GM12865 (cell line): ENCODE results near the gene HRH1.
A peak's percentile ranks its signal among the peaks of the same experiment; 100 is the strongest.

Source experiments
- DNase-seq: peaks from one replicate; pipeline ENCODE4 v3.0.0; 2010; ENCODE audit warnings: low read depth
- H3K4me3 ChIP-seq: 2 replicates; pipeline ENCODE4 v1.5.1; 2011; ENCODE audit warnings: mild to moderate bottlenecking, low read depth, low read length, control low read depth
- CTCF ChIP-seq: IDR thresholded peaks from 2 replicates; pipeline ENCODE4 v1.5.1; 2011; ENCODE audit warnings: low read length, control low read depth, low read depth, inconsistent platforms; ENCODE audit not compliant: insufficient read depth; ENCODE audit errors: missing control alignments

The HRH1 gene

GRCh38 chr3:11271986-11272904, 118.0 kb downstream of the HRH1 start, which contains the start of gene ATG7:
TSS of gene ATG7 (plus strand) at chr3:11272397. CDS start at chr3:11298696, 26,299 bp downstream.
- no peak for TF ChIP-seq CTCF
- peak; percentile 97 for DNase-seq
- H3K4me3 ChIP-seq, result peak within 1 kb of the TSS; percentile 79

DNA sequence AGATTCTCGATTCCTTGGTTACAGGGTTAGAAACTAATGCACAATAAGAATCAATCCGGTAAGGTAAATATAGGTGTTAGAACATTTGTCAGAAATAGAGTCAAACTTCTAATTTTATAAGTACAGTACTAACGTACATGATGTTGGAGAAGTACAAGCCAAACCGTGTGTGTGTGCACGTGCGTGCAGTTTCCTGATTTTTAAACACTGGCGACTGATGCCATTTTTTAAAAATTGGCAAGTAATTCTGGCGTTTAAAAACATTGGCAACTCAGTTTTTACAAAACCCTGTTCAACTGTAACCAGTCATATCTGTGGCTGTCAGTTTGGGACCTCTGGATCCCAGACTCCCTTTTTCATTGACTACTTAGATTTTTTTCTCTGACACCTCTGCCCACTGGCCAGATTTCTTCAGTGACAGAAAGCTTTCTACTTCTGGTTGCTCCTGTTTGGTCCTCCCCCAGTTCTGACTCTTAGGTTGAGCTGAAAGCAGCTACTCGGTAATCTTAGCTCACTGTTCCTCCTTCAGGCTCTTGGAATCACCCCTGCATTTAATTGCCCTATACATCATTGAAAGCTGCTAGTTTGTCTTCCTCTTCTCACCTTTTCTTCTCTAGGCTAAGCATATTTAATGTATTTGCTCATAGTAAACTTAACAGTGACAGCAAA, 118.7 kb downstream of the HRH1 start:
- H3K4me3 ChIP-seq, result peak overlapping the region; percentile 79
- DNase-seq, result no peak
- TF ChIP-seq CTCF, result no peak

DNA sequence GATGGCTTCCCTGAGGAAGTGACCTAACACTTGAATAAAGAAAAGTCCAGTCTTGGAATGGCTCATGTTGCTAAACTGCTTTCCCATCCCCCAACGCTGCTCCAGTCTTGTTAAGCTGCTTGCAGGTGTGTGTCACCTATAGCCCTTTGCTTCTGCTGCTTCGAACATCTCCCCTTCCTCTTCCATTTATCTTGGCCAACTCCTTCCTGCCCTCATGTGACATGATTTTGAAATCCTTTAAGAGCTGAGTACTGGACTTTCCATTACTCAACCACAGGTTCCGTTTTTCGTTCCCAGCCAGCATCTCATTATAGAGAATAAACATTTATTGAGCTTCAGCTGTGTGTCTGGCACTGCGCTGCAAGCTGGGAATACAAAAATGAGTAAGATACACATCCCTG, 119.6 kb downstream of the HRH1 start:
- DNase-seq, result no peak

DNA sequence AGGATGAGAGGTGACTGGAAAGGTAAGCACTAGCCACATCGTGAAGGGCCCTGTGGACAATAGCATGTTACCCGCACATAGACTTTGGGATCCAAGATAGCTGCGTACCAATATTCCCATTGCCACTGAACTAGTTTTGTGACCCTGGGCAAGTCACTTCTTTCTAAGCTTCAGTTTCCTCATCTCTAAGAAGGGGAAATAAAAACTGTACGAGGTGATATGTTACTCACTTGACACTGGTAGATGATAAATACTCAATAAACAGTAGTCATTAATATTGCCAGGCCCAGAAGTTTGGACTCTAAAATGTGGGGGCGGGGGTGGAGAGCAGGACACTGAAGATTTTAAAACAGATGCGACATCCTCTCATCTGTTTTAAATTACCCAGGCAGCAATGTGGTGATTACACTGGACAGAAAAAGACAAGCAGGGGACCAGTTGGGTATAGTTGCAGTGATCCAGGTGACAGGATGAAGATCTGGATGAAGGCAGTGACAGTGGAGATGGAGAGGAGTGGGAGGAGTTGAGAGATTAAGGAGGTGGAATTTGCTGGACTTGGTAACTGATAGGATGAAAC, 120.4 kb downstream of the HRH1 start:
- no peak overlapping the region for H3K4me3 ChIP-seq
- no peak for DNase-seq
- no peak for TF ChIP-seq CTCF

More for the DNA sequence above, 119.6 kb downstream of the HRH1 start:
- no peak for TF ChIP-seq CTCF
- H3K4me3 ChIP-seq, result no peak overlapping the region

DNA sequence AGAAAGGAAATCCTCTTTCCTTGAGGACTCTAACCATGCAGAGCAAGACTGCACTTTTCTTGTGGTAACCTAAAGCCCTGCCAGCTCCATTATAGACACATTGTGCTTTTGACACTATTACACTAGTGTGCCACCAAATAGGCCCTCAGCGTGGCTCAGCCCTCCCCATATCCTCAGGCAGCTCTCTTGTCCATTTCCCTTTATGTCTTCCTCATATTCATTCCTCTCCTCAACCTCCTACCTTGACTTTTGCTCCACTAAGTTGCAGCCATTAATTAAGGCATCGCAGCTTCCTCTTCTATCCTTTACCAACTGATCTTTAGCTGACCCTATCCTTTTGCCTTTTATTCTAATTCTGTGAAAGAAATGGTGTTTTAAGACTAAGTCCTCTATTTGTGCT, 121.6 kb downstream of the HRH1 start:
- TF ChIP-seq CTCF, result no peak
- no peak overlapping the region for H3K4me3 ChIP-seq
- no peak for DNase-seq

DNA sequence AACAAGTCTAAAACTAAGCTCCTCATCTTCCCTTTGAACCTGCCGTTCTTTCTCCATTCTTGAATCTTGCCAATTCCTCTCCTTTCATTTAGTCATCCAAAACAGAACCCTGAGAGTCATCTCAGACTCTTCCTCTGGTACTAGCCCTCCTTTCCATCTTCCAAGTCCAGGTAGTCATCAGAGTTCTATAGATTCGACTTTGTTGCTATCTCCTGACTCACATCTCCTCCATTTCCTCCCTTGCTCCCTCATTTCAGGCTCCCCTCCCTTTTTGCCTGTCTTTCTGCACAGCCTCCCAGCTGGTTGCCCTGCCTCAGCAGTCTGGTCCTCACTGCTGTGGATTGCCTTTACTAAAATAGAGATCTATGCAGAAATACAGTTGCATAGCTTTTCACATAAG, 122.6 kb downstream of the HRH1 start:
- DNase-seq, result no peak
- TF ChIP-seq CTCF, result no peak
- H3K4me3 ChIP-seq, result no peak overlapping the region
